Posterior cingulate gyrus (tissue), 11 donors: ENCODE data around the gene TMEM132D.
A peak's percentile ranks its signal among the peaks of the same experiment; 100 is the strongest.

ENCODE experiments used
- DNase-seq, 10 donors: peaks; one replicate each; pipeline versions ENCODE4 v3.0.0 to v3.0.0-alpha.2; 2020 to 2021; ENCODE audit warnings: mixed read lengths in 3 of 10
- intact Hi-C: fragments of 100-400 bp; cut with DNase I; formaldehyde crosslinking; loops from one replicate; pipeline ENCODE4 v1.15.1; 2023

TMEM132D gene

DNA sequence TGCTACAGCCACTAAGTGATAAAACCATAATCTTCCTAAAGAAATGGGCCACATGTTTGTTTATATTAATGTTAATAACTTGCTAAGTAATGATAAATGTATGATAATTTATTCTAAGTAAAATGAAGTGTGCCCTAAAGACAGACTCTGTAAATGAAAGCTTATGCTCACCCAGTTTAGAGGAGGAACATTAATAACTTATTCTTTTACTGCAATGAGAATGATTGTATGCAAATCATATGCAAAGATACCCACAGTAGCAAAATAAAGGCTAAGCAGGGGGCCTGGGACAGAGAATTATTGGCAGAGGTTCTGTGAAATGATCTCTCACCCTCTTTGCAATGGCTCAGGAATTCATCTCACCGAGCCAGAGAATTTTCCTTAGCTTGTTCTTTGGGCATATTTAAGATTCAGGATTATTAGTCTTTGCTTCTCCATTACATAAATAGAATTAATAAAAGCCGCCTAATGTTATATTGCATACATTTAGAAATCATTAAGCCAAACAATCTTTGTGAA, 75.9 kb downstream of the TMEM132D start:
- DNase-seq = no peak
- intact Hi-C loops = no loop called here

DNA sequence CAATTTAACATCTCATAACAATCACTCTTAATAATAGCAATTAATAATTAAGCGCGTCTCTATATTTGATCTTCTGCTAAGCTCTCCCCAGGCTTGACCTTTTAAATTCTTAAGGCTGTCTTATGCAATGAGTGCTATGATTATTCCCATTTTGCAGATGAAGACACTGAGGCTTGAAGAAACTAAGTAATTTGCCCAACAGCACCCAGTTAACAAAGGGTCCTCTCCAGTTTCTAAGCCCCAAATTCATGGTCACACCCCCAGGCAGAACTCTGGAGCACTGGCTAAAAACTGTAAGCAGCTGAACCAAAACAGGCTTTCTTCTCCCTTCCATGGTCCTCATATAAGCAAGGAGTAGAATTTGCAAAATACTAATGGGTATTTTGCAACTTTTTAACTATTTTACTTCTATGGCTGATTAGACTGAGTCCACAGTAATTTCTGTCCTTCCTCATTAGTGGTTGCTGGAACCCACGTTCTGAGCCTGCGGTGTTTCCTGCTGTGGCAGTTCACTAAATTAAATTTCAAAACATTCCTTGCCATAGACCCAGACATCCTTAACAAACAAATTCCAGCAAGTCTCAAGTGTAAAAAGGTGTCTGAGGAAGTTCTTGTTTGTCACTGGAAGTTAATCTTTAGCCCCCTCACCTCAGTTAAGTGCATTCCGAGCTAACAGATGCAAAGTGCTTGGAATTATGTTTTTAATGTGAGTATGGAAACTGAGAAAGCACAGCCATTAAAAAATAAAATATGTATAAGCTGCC, 76.5 kb downstream of the TMEM132D start:
- intact Hi-C loops = no loop called here
- no peak for DNase-seq

DNA sequence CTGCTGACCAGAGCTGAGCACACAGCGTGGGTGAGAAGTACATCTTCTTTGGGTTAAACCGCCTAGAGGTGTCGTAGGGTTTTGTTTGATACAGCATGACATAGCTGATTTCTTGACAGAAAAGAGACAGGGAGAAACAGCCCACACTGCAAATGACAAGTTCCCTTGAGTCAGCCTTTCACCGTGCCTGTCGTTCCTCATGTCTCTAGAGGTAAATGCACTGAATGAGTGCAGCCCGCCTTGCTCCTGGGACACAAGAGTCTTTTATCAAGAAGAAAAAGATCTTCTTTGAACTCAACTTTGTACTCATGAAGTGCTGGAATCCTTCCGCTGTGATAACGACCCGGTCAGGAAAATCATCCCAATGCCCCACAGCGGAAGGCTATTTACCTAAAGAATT, 77.6 kb downstream of the TMEM132D start:
- DNase-seq = peak in 1 of 10 donors; percentile 40
- intact Hi-C loops = no loop called here

DNA sequence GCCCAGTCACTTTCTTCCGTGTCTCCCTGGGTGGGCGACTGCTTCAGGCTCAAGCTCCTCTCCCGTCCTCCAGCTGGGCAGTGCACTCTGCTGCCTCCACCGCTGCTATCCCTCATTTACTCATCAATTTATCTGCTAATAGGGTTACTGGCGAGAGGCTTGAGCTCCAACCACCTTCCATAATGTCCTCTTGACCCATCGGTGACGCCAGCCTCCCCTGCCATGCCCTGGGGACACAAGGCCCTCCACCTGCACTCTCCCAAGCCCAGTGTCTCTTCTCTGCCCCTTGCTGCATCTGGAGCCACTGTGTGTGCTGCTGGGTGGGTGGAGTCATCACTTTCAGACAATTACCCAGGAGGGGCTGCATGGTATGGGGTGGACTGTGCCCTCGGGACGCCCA, 78.5 kb downstream of the TMEM132D start:
- DNase-seq = peak in 1 of 10 donors; percentile 22
- intact Hi-C loops = no loop called here

DNA sequence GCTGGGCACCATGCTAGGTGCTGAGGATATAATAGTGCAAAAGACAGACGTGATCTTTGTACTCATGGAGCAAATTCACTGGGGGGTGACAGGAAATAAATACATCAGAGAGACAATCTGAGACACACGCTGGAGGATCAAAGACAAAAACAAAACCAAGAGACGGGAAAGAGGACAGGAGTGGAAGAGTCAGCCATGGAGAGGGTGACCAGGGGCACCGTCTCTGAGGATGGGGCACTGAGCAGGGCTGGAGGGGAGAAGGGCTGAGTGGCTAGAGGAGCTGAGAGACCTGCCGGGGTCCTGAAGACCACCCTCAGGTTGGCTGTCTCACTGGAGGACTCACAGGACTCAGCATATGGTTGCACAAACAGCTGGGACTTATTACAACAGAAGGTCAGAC, 81.9 kb downstream of the TMEM132D start:
- intact Hi-C loops = no loop called here
- DNase-seq = no peak

DNA sequence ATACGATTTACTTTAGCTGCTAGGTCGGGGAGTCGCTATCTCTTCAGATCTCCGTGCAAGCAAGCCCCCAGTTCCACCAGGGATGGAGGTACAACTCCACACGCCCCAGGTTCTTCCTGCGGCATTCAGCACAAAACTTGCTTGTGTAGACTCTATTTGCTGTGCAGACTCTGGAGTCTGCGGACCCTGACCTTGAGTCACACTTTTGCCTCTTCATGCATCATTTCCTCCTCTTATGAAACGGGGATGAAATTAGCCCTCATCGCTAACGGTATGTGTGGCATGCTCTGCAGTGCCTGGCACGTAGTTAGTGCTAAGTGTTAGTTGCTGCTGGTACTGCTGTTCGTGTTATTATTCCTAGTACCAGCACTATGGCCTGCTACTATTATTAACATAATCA, 84.4 kb downstream of the TMEM132D start:
- intact Hi-C loops = no loop called here
- DNase-seq = peak in 1 of 10 donors; percentile 61

DNA sequence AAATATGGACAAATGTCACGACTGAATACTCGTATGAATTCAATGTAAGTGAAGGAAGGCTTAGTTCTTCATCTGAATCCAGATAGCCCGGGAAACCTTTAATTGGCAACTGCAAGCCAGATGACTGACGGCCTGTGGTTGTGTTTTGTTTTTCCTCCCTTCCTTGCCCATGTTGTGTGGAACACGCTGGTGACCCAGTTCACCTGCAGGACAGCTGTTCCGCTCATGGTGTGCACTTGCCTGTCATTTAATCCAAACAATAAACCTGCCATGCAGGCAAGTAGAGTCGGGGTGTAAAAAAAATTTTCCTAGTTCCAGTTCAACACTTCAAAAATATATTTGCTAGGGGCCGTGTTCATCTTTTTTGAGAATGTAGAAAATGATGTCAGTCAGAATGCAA, 88.0 kb downstream of the TMEM132D start:
- intact Hi-C loops = no loop called here
- DNase-seq = no peak

DNA sequence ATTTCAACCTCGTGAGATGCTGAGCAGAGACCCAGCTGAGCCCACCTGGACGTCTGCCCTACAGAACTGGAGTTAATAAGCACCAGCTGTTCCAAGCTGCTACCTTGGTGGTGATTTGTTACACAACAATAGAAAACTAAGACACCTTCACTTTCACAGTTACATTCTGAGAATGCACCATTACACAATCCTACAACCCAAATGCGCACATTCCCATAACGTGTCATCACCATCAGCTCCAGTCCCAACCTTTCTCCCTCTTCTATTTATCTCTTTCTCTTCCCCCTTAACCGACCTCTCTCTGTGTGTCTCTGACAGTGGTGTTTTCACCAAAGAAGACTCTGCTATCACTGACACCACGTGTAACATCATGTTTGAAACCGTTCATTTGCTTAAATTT, 91.9 kb downstream of the TMEM132D start:
- intact Hi-C loops = no loop called here
- no peak for DNase-seq

DNA sequence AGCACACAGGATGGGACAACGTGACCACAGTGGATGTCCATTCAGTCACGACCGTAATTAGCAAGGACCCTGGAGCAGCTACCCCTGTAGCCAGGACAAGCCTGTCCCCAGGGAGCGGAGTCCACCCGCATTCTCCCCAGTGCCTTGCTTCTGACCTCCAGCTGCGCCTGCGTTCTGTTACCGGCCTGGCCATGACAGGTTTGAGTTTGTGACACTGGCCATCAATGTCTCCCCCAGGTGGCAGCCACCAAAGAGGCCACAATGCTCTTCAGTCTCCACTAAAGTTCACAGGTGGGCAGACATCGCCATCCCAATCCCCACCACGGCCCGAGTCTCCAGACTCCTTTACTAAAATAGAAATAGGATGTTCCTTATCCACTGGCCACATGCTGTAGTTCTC, 96.7 kb downstream of the TMEM132D start:
- intact Hi-C loops = no loop called here
- DNase-seq = no peak

DNA sequence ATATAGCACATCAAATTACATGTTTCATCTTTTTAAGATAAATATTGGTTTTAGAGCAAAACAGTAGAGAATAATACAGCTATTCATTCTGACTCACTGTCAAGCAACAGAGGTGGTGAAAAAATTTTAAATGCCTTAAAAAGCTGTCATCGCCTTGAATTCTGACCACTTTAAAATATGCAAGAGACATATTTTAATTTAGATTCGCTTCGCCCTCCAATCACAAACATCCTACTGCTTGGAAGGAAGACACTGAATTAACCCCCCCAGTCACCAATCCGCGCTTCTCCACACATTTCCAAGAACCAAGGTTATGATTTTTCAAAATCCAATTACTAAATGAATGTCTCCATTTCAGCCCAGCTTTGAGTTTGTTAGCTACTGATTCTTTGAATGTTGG, 112.4 kb downstream of the TMEM132D start:
- DNase-seq = no peak

DNA sequence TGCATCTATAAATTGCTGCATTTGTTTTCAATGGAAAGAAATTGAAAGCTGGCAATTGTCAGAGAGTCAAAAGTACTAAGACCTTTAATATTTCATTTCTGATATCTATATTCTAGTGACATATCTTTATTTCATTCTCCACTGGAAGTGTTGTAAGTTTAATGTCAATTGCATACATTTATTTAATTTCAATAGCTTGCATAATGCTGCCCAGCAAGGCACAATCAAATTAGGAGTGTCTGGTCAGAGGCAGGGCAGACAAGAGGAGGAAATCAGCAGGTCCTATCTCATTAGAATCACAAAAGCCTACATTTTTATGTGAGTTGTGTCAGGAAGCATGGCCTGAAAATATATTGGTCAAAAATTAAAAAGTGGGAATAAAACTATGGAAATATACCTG, 112.9 kb downstream of the TMEM132D start:
- intact Hi-C loops = no loop called here

More for the DNA sequence above, 112.4 kb downstream of the TMEM132D start:
- intact Hi-C loops = no loop called here

DNA sequence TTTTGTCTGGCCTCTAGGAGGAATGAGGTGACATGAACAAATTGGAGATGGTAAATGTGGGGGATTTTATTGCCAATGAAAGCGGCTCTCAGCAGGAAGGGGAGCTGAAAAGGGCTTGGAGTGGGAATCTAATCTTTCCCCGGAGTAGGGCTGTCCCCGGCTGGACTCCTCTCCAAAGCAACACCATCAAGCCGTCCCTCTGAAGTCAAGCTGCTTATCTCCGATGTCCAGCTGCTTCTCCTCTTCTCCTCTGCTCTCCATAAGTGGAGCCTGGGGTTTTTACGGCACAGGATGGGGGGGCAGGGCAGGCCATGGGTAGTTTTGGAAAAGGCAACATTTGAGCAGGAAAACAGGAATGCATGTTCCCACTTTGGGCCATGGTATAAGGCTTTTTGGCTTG, 113.5 kb downstream of the TMEM132D start:
- no peak for DNase-seq
- intact Hi-C loops = no loop called here

More for the DNA sequence above, 112.9 kb downstream of the TMEM132D start:
- no peak for DNase-seq

DNA sequence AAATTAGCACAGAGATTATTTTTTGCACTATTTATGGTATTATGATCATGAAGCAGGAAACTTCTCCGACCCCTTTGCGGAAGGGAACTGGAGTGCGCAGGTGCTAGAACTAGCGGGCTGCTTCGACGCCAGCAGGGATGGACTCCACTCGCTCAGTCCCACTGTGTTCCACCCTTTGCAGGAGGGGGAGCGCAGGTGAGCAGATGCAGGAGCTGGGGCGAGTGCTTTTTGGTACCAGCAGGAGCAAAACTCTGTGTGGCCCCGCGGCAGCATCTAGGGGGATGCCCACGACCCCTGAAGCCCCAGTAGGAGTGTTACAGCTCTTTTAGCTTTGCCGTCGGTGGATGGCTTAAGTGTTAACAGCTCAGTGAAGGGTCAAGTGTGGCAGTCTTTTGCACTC, 113.9 kb downstream of the TMEM132D start:
- intact Hi-C loops = no loop called here
- no peak for DNase-seq

DNA sequence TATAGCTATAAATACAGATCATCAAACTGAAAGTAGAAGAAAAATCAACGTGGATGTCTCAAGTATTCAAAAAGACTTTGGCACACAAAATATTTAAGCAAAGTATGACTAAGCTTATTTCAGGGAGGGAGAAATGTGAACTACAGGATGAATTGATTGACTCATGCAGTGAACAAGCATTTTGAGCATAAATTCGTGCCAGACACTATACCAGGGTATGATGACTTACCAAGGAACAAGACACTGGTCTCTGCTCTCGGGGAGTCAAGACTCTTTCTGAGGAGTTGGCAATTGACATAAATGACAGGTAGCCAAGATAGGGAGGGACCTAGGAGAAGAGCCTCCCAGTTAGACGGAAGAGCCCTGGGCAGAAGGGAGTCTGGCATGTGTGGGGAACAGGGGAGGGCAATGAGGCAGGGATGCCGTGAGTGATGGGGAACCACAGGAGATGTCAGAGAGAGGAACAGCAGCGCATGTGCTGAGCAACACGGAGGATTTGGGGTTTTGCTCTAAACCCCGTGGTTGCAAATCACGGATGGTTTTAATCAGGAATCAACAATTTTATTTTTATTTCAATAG, 115.2 kb downstream of the TMEM132D start:
- no peak for DNase-seq
- intact Hi-C loops = no loop called here

DNA sequence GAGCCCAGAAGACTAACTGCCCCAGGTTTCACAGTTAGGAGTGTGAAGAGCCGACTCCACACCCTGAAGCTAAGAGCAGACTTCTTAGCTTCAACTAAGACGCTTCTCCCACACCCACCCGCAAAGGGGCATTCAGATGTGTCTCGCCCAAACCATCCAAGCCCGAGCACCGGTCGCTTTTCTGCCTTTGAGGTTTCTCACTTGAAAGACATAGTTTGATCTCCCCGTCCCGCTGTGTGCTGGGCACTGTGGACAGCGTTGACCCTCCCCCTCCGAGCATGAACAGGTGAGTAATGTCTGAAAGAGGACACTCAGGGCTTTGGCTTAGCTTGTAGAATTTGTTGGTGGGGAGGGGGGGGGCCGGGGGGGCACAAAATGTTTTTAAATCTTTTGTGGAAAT, 123.8 kb downstream of the TMEM132D start:
- no peak for DNase-seq
- intact Hi-C loops = no loop called here

DNA sequence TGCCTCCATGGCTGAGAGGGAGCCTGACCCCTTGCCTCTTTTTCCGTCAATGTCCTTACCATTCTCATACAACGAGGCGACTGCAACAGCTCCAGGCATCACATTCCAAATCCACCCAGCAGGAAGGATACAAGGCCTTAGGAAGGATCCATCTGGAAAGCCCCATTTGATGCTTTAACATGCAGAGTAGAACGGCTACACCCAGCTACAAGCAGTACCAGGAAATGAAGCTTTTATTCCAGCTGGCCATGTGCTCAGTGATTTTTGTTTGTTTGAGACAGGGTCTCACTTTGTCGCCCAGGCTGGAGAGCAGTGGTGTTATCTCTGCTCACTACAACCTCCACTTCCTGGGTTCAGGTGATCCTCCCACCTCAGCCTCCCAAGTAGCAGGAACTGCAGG, 124.8 kb downstream of the TMEM132D start:
- intact Hi-C loops = no loop called here

DNA sequence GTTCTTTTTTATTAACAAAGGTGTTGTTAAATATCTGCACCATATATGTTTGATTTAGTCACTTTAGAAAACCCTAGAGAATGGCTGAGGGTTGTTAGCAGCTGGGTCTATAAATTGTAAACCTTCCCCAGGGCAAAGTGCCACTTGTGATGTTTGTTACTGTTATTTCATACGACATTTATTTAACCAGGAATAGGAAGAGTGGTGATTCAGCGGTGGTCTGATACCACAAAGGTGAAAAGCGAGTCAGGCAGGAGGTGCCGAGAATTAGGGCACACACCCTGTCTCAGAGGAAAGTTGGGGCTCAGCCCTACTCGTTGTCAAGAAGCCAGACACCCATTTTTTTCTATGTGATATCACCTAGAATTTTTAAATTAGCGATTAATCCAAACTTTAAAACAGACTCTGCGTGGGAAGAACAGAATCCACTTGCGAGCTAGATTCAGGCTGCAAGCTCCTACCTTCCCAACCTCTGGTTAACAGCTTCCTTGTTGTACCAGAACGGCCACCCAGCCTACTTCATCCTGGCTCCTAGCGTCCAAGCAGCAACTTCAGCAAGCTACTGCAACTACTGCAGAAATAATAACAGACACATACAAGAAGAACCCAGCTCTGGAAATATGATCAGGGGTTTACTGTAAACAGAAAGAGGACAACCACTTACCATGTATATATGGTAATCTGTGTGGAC, 126.7 kb downstream of the TMEM132D start:
- no peak for DNase-seq
- intact Hi-C loops = no loop called here

More for the DNA sequence above, 124.8 kb downstream of the TMEM132D start:
- no peak for DNase-seq

DNA sequence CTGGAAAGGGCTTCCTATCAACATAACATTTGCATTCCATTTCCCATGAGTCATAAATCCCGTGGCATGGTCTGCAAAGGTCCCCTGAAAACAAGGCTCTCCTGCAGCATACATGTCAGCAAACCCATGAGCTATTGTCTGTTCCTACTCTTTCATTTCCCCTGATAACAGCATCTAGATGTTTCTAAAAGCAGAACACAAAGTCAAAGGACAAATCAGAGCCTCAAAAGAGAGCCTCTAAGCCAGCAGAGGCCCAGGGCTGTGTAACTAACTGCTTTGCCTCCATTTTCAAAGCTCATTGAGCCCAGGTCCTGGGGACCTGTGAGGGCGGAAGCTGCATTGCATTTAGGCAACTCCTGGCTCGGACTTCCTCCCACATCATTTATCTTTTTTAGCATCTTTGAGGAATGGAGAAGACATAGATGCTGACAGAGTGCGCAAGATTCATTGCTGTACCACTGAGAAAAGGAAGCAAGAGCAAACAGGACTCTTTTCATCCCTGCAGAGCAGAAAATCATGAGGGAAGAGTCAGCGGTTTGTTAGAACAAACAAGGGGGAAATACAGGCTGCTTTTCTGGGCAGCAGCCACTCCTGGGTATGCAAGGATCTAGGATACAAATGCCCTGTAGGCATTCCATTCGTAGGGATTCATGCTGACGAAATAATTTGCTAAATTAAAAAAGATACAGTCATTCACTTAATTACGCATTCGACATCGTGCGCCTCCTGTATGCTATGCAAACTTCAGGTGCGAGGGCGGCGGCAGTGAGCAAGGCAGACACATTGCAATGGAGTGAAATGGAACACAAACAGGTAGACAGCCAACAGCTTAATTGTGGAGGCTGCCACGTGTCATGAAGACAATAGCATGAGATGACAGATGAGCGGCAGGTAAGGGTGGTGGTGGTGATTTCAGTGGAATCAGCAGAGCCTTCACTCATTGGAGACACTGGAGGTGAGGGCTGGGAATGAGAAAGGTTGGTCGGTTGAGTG, 131.0 kb downstream of the TMEM132D start:
- intact Hi-C loops = no loop called here
- peak in 1 of 10 donors; percentile 72 for DNase-seq

DNA sequence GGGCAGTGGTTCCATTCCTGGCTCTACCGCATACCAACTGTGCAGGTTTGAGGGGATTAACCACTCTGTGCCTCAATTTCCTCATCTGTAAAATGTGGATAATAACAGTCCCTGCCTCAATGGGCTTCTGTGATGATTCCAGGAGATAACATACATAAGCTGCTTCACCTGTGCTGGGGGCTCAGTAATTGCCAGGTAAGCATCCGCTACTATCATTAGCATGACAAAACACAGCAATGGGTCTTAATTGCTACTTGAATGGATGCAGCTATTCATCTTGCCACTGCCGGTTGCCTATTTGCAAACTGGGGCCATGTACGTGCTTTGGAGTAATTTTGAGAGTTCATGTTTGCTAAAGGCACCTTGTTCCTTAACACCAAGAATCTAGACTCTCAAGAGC, 132.6 kb downstream of the TMEM132D start:
- intact Hi-C loops = no loop called here
- no peak for DNase-seq

DNA sequence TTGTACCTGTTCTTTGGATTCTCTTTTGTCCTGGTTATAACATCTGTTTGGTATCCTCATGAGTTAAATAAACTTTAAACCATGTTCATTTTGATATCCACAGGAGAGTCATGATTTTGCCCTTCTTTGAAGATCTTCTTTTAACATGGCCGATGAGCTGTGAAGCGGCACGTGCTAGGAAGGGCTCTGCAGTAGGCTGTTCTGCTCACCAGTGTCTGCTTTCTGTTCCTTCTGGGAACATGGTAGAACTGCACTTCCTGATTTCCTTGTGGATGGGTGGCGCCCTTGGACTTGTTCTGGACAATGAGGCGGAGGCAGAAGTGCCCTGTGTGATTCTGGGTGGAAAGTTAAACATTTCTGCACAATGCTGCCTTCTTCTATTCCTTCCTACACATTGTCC, 138.1 kb downstream of the TMEM132D start:
- no peak for DNase-seq
- intact Hi-C loops = no loop called here
